Keratinocyte (primary cell): ENCODE measurements around the gene SMCO4.

Experiments
- EZH2 ChIP-seq: IDR thresholded peaks from one replicate; pipeline ENCODE4 v1.6.1; 2012; ENCODE audit warnings: inconsistent platforms, mild to moderate bottlenecking, low read length, moderate library complexity
- TF ChIP-seq, protein P1 (sequence below), 3 experiments: IDR thresholded peaks in 1 of 3; conservative IDR thresholded peaks in 1 of 3; optimal IDR thresholded peaks in 1 of 3; 2 replicates in 2 of 3; 3 replicates in 1 of 3; pipeline versions ENCODE3 to v1.5.1; 2011; ENCODE audit warnings: low read length in 3 of 3, mild to moderate bottlenecking in 3 of 3, moderate library complexity in 2 of 3, control low read depth in 1 of 3, inconsistent platforms in 1 of 3; ENCODE audit not compliant: insufficient read depth in 2 of 3; ENCODE audit errors: extremely low read depth in 1 of 3

- TF ChIP-seq, protein P1, sequence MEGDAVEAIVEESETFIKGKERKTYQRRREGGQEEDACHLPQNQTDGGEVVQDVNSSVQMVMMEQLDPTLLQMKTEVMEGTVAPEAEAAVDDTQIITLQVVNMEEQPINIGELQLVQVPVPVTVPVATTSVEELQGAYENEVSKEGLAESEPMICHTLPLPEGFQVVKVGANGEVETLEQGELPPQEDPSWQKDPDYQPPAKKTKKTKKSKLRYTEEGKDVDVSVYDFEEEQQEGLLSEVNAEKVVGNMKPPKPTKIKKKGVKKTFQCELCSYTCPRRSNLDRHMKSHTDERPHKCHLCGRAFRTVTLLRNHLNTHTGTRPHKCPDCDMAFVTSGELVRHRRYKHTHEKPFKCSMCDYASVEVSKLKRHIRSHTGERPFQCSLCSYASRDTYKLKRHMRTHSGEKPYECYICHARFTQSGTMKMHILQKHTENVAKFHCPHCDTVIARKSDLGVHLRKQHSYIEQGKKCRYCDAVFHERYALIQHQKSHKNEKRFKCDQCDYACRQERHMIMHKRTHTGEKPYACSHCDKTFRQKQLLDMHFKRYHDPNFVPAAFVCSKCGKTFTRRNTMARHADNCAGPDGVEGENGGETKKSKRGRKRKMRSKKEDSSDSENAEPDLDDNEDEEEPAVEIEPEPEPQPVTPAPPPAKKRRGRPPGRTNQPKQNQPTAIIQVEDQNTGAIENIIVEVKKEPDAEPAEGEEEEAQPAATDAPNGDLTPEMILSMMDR (optimal IDR thresholded peaks at IDR 0.05 in 1 of 3, IDR thresholded peaks at IDR 0.05 in 1 of 3, conservative IDR thresholded peaks at IDR 0.05 in 1 of 3; ENCODE audit: extremely low read depth in 1 of 3, insufficient read depth in 2 of 3, low read length in 3 of 3): no peak
- no peak for TF ChIP-seq EZH2
Observed at GRCh38 chr11:93491973-93492372, 51.2 kb downstream of the SMCO4 start.
